HEK293 (cell line): Measurements from ENCODE around the gene ADAMTS2.

Experiments
- BCL11A ChIP-seq: fragments of 450-650 bp; formaldehyde crosslinking; IDR thresholded peaks from 2 replicates; pipeline ENCODE4 v1.5.1; 2016; ENCODE audit warnings: low read depth, missing biosample characterization, missing genetic modification characterization
- CTCF ChIP-seq: fragments of 450-650 bp; formaldehyde crosslinking; IDR thresholded peaks from 2 replicates; pipeline ENCODE4 v1.5.1; 2016; ENCODE audit warnings: missing biosample characterization, missing genetic modification characterization
- WT1 ChIP-seq: fragments of 450-650 bp; formaldehyde crosslinking; IDR thresholded peaks from 2 replicates; pipeline ENCODE4 v1.5.1; 2016; ENCODE audit warnings: missing biosample characterization, missing genetic modification characterization
- ZNF184 ChIP-seq: fragments of 450-650 bp; IDR thresholded peaks from 2 replicates; pipeline ENCODE4 v1.5.1; 2018; ENCODE audit warnings: missing biosample characterization, mild to moderate bottlenecking, missing genetic modification characterization
- ZNF2 ChIP-seq: fragments of 450-650 bp; formaldehyde crosslinking; IDR thresholded peaks from 2 replicates; pipeline ENCODE4 v1.5.1; 2016; ENCODE audit warnings: missing biosample characterization, missing genetic modification characterization
- ZNF518A ChIP-seq: fragments of 450-650 bp; formaldehyde crosslinking; conservative IDR thresholded peaks from 2 replicates; pipeline ENCODE4 v1.5.1; 2016; ENCODE audit warnings: low read depth, missing biosample characterization, missing genetic modification characterization
- ZNF785 ChIP-seq: fragments of 450-650 bp; formaldehyde crosslinking; IDR thresholded peaks from 2 replicates; pipeline ENCODE4 v1.5.1; 2016; ENCODE audit warnings: missing biosample characterization, missing genetic modification characterization
- ZSCAN5A ChIP-seq: fragments of 450-650 bp; formaldehyde crosslinking; IDR thresholded peaks from 2 replicates; pipeline ENCODE4 v1.5.1; 2016; ENCODE audit warnings: missing biosample characterization, missing genetic modification characterization

GRCh38 chr5:179274321-179275315 lies 70.6 kb downstream of the ADAMTS2 start:
- no peak for TF ChIP-seq CTCF (tag by site-specific recombination)
- TF ChIP-seq WT1 (tag by site-specific recombination) = no peak
- no peak for TF ChIP-seq ZNF184 (tag by site-specific recombination)
- TF ChIP-seq ZNF2 (tag by site-specific recombination) = no peak
- TF ChIP-seq ZNF785 (tag by site-specific recombination) = no peak
- no peak for TF ChIP-seq ZNF518A (tag by site-specific recombination)
- TF ChIP-seq BCL11A (tag by site-specific recombination) = no peak
- no peak for TF ChIP-seq ZSCAN5A (tag by site-specific recombination)
